ENCODE measurements around the gene MTA3. TPM values are rescaled to one million over a fixed set of nuclear protein-coding genes. Genes with fewer than 3 reads are reported as not detected.

Gene MTA3
- total RNA-seq, 4 donors from 2014 or later = 6.6 to 21.6 (median 9.5) TPM

DNA sequence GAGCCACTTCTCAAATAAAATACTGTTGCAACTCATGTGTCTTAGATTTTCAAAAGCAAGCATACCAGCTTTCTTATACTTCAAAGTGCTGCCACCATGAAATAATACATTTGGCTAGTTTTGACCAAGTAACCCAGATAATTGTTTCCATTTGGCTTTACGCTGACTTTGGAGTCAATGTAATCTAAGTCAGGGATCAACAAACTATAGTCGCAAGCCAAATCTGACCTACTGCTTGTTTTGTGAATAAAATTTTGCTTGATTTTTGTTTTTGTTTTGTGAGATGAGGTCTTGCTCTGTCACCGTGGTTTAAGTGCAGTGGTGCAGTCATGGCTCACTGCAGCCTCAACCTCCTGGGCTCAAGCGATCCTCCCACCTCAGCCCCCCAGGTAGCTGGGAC lies 130.5 kb downstream of the MTA3 start:
- Histone ChIP-seq H3K9me3 (no peaks in the 10 kb centered on the region), H3K36me3 (peaks cover 0 to 2% of the 10 kb centered on the region in 2 donors), H3K27me3 (no peaks in the 10 kb centered on the region), H3K4me1 (no peaks in the 10 kb centered on the region), H3K4me3 (no peak overlapping the region), H3K27ac (no peak overlapping the region)
- intact Hi-C loops (cut with DNase I; ENCODE audit: low total_unique reads) (no loop called here), in situ Hi-C loops (cut with MboI; ENCODE audit: low sequenced_read_pairs in 4 of 4) (no loop called here)
- no peak for TF ChIP-seq POLR2A (IDR thresholded peaks at IDR 0.05)
- TF ChIP-seq, protein P1, sequence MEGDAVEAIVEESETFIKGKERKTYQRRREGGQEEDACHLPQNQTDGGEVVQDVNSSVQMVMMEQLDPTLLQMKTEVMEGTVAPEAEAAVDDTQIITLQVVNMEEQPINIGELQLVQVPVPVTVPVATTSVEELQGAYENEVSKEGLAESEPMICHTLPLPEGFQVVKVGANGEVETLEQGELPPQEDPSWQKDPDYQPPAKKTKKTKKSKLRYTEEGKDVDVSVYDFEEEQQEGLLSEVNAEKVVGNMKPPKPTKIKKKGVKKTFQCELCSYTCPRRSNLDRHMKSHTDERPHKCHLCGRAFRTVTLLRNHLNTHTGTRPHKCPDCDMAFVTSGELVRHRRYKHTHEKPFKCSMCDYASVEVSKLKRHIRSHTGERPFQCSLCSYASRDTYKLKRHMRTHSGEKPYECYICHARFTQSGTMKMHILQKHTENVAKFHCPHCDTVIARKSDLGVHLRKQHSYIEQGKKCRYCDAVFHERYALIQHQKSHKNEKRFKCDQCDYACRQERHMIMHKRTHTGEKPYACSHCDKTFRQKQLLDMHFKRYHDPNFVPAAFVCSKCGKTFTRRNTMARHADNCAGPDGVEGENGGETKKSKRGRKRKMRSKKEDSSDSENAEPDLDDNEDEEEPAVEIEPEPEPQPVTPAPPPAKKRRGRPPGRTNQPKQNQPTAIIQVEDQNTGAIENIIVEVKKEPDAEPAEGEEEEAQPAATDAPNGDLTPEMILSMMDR (IDR thresholded peaks at IDR 0.05 in 4 of 5, conservative IDR thresholded peaks at IDR 0.05 in 1 of 5) = no peak
- no peak for ATAC-seq
- no peak for DNase-seq

DNA sequence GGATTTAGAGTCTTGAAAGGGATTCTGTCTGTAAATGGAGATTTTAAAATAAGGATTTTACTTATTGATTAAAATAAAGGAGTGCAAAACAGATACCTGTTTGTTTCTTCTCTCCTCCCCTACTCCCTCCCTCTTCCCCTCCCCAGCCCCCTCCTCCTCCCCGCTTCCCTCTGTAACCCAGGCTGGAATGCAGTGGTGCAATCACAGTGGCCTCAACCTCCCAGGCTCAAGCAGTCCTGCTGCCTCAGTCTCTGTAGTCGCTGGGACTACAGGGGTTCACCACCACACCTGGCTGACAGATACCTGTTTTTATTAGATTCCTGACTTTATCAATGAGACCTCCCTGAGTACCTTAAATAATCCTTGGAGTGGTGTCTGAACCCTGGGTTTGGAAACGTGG lies 138.4 kb downstream of the MTA3 start:
- no peak for TF ChIP-seq POLR2A (IDR thresholded peaks at IDR 0.05)
- TF ChIP-seq, protein P1 (IDR thresholded peaks at IDR 0.05 in 4 of 5, conservative IDR thresholded peaks at IDR 0.05 in 1 of 5) = no peak
- no peak overlapping the region for H3K27ac ChIP-seq
- in situ Hi-C loops (cut with MboI; ENCODE audit: low sequenced_read_pairs in 4 of 4) = no loop called here
- intact Hi-C loops (cut with DNase I; ENCODE audit: low total_unique reads) = no loop called here
- no peak for DNase-seq
- ATAC-seq = no peak
- peaks cover 0 to 24% of the 10 kb centered on the region in 2 donors for H3K36me3 ChIP-seq
- H3K4me1 ChIP-seq = no peaks in the 10 kb centered on the region
- H3K4me3 ChIP-seq = no peak overlapping the region
- no peaks in the 10 kb centered on the region for H3K27me3 ChIP-seq
- H3K9me3 ChIP-seq = no peaks in the 10 kb centered on the region

DNA sequence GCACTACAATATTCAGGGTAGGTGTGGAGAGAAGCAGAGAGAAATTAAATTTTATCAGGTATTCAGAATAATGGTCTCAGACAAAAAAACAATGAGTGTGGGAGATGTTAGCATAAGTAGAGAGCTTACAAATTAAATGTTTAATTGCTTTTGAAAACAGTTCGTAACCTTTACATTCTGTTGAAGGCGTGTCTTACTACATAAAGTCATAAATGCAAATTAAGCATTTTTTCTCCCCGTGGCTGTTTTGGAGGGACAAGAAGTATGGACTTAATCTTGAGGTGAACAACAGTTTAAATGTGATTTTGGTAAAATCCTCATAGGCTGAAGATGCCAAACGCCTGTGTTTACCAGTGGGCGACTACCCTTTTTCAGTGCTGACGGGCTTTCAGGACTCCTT lies 139.7 kb downstream of the MTA3 start:
- DNase-seq (no peak), ATAC-seq (no peak)
- H3K36me3 ChIP-seq = peaks cover 0 to 24% of the 10 kb centered on the region in 2 donors
- no peaks in the 10 kb centered on the region for H3K9me3 ChIP-seq
- H3K27me3 ChIP-seq = no peaks in the 10 kb centered on the region
- TF ChIP-seq POLR2A (IDR thresholded peaks at IDR 0.05) = no peak
- TF ChIP-seq, protein P1 (IDR thresholded peaks at IDR 0.05 in 4 of 5, conservative IDR thresholded peaks at IDR 0.05 in 1 of 5) = no peak
- no peaks in the 10 kb centered on the region for H3K4me1 ChIP-seq
- in situ Hi-C loops (cut with MboI; ENCODE audit: low sequenced_read_pairs in 4 of 4) = no loop called here
- intact Hi-C loops (cut with DNase I; ENCODE audit: low total_unique reads) = no loop called here
- no peak overlapping the region for H3K4me3 ChIP-seq
- no peak overlapping the region for H3K27ac ChIP-seq

DNA sequence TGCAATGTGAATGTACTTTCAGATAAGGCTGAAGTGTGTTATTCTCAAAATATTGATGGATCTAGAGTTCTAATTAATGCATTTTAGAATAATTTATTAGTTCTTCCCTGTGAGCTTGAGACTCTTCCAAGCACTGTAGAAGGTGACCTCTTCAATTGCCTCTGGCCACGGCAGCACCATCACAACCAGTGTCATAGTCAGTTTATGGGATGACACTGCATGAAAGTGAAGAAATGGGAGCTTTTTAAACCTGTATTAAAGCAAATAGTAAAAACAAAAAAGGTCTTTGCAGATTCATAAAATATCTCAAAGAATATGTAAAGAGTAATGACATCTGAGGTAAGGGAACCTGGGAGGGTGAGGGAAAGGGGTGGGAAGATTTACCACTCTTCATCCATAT lies 143.5 kb downstream of the MTA3 start:
- TF ChIP-seq POLR2A (IDR thresholded peaks at IDR 0.05) = no peak
- TF ChIP-seq, protein P1 (IDR thresholded peaks at IDR 0.05 in 4 of 5, conservative IDR thresholded peaks at IDR 0.05 in 1 of 5) = no peak
- Histone ChIP-seq H3K9me3 (no peaks in the 10 kb centered on the region), H3K4me1 (no peaks in the 10 kb centered on the region), H3K27me3 (no peaks in the 10 kb centered on the region), H3K27ac (no peak overlapping the region), H3K4me3 (no peak overlapping the region), H3K36me3 (peaks cover 0 to 24% of the 10 kb centered on the region in 2 donors)
- intact Hi-C loops (cut with DNase I; ENCODE audit: low total_unique reads) (no loop called here), in situ Hi-C loops (cut with MboI; ENCODE audit: low sequenced_read_pairs in 4 of 4) (no loop called here)
- DNase-seq (no peak), ATAC-seq (no peak)

DNA sequence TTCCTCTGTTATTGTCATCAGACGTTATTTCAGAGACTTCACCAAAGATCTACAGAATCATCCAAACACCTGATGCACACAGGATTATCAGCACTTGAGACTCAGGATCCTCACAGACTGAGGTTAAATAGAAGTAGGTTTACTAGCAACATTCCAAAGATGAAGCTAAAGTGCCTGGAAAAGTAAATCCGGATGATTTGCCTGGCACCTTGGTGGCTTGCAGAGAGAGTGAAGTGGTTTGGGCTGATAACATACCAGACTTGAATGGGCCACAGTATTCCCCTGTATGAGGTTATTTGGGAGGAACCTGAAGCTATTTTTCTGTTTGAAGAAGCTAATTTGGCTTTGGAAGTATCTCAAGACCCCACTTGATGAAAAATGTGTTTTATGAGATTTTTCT lies 144.5 kb downstream of the MTA3 start:
- H3K27me3 ChIP-seq = no peaks in the 10 kb centered on the region
- H3K27ac ChIP-seq = no peak overlapping the region
- H3K4me3 ChIP-seq = no peak overlapping the region
- no peak for ATAC-seq
- intact Hi-C loops (cut with DNase I; ENCODE audit: low total_unique reads) = no loop called here
- no peaks in the 10 kb centered on the region for H3K9me3 ChIP-seq
- in situ Hi-C loops (cut with MboI; ENCODE audit: low sequenced_read_pairs in 4 of 4) = no loop called here
- no peak for TF ChIP-seq POLR2A (IDR thresholded peaks at IDR 0.05)
- TF ChIP-seq, protein P1 (IDR thresholded peaks at IDR 0.05 in 4 of 5, conservative IDR thresholded peaks at IDR 0.05 in 1 of 5) = no peak
- peaks cover 0 to 22% of the 10 kb centered on the region in 2 donors for H3K36me3 ChIP-seq
- no peak for DNase-seq
- no peaks in the 10 kb centered on the region for H3K4me1 ChIP-seq
